A673 (cell line): ENCODE data around the gene MAML1. TPM values are rescaled to one million over a fixed set of nuclear protein-coding genes. Genes with fewer than 3 reads are reported as not detected.
A peak's percentile ranks its signal among the peaks of the same experiment; 100 is the strongest.
"Not testable (repeated sequence)": the region's sequence is repeated elsewhere in the genome, so short reads cannot be mapped to it uniquely, and the experiment has no call there.

ENCODE experiments used
- Bru-seq: library from RNA; stranded (reverse); fragments of 400-500 nt; gene quantifications from one replicate; lab custom pipeline; 2021; lab: Mats Ljungman, UMichigan
- BruChase-seq, 2 experiments: library from RNA; stranded (reverse); fragments of 400-500 nt; gene quantifications; one replicate each; lab custom pipeline; 2021; lab: Mats Ljungman, UMichigan
- BruUV-seq: library from RNA; stranded (reverse); fragments of 400-500 nt; replicated peaks from 2 replicates; lab custom pipeline; 2021; lab: Mats Ljungman, UMichigan
- CTCF ChIA-PET: fragments of 300-600 bp; sonication (Branson Sonifier 250); formaldehyde crosslinking; loops from one replicate; lab custom pipeline; 2022; ENCODE audit warnings: antibody characterized with exemption; lab: Charles Lee
- POLR2A ChIA-PET: fragments of 300-600 bp; sonication (Branson Sonifier 250); formaldehyde crosslinking; loops from one replicate; lab custom pipeline; 2022; ENCODE audit warnings: antibody characterized with exemption; ENCODE audit not compliant: low non-redundant PET; lab: Charles Lee
- DNase-seq: peaks from one replicate; pipeline ENCODE4 v3.0.0-alpha.2; 2015; ENCODE audit warnings: low spot score
- H3K27ac ChIP-seq: fragments of 200-600 bp; sonication (generic); 2 replicates; pipeline ENCODE4 v1.5.1; 2016; ENCODE audit warnings: mixed run types, low read depth, mild to moderate bottlenecking, mixed read lengths, antibody characterized with exemption, low read length; ENCODE audit not compliant: poor library complexity, severe bottlenecking
- H3K27me3 ChIP-seq: fragments of 200-600 bp; sonication (generic); replicated peaks from 2 replicates; pipeline ENCODE4 v1.6.1; 2017; ENCODE audit warnings: mixed run types, low read depth, mild to moderate bottlenecking, mixed read lengths, antibody characterized with exemption, low read length; ENCODE audit not compliant: insufficient read depth, poor library complexity
- H3K36me3 ChIP-seq: fragments of 200-600 bp; sonication (generic); 2 replicates; pipeline ENCODE4 v1.6.1; 2016; ENCODE audit warnings: mixed run types, mild to moderate bottlenecking, mixed read lengths, antibody characterized with exemption, low read length; ENCODE audit not compliant: insufficient read depth, poor library complexity, severe bottlenecking
- H3K4me1 ChIP-seq: fragments of 200-600 bp; sonication (generic); 2 replicates; pipeline ENCODE4 v1.6.1; 2017; ENCODE audit warnings: mixed run types, mild to moderate bottlenecking, mixed read lengths, antibody characterized with exemption, low read length; ENCODE audit not compliant: insufficient read depth, poor library complexity, severe bottlenecking
- H3K4me3 ChIP-seq: fragments of 200-600 bp; sonication (generic); 2 replicates; pipeline ENCODE4 v1.5.1; 2016; ENCODE audit warnings: low read depth, mixed run types, mild to moderate bottlenecking, mixed read lengths, low read length; ENCODE audit not compliant: poor library complexity, severe bottlenecking
- H3K9me3 ChIP-seq: fragments of 200-600 bp; sonication (generic); 2 replicates; pipeline ENCODE4 v1.6.1; 2016; ENCODE audit warnings: mixed run types, low read depth, mild to moderate bottlenecking, mixed read lengths, antibody characterized with exemption, low read length; ENCODE audit not compliant: poor library complexity, severe bottlenecking
- EZH2 ChIP-seq: fragments of 200-600 bp; sonication (generic); IDR thresholded peaks from 2 replicates; pipeline ENCODE4 v1.6.1; 2017; ENCODE audit warnings: borderline replicate concordance, low read depth, mild to moderate bottlenecking, mixed read lengths, antibody characterized with exemption, low read length; ENCODE audit not compliant: poor library complexity, severe bottlenecking
- intact Hi-C: fragments of 100-400 bp; cut with micrococcal nuclease; formaldehyde crosslinking; loops from one replicate; pipeline ENCODE4 v1.10.0; 2022; ENCODE audit not compliant: unreplicated experiment
- long read RNA-seq: library from polyadenylated mRNA; stranded (forward); transcript quantifications from one replicate; pipeline ENCODE4 v2.0.0, GENCODE V29; 2022
- total RNA-seq: library from RNA; stranded (reverse); gene quantifications from 2 replicates; pipeline ENCODE4 v1.2.3, GENCODE V29; 2021
- TF ChIP-seq, protein P1 (sequence below): fragments of 300-800, 200-600 bp; sonication (generic); conservative IDR thresholded peaks from 2 replicates; pipeline ENCODE4 v1.5.1; 2017; ENCODE audit warnings: low read depth, mild to moderate bottlenecking, antibody characterized with exemption, low read length, moderate library complexity, mixed read lengths

MAML1 gene, protein sequence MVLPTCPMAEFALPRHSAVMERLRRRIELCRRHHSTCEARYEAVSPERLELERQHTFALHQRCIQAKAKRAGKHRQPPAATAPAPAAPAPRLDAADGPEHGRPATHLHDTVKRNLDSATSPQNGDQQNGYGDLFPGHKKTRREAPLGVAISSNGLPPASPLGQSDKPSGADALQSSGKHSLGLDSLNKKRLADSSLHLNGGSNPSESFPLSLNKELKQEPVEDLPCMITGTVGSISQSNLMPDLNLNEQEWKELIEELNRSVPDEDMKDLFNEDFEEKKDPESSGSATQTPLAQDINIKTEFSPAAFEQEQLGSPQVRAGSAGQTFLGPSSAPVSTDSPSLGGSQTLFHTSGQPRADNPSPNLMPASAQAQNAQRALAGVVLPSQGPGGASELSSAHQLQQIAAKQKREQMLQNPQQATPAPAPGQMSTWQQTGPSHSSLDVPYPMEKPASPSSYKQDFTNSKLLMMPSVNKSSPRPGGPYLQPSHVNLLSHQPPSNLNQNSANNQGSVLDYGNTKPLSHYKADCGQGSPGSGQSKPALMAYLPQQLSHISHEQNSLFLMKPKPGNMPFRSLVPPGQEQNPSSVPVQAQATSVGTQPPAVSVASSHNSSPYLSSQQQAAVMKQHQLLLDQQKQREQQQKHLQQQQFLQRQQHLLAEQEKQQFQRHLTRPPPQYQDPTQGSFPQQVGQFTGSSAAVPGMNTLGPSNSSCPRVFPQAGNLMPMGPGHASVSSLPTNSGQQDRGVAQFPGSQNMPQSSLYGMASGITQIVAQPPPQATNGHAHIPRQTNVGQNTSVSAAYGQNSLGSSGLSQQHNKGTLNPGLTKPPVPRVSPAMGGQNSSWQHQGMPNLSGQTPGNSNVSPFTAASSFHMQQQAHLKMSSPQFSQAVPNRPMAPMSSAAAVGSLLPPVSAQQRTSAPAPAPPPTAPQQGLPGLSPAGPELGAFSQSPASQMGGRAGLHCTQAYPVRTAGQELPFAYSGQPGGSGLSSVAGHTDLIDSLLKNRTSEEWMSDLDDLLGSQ
- total RNA-seq (34.3 and 34.4 TPM in 2 replicates), Bru-seq, nascent RNA (percentile 78 among the genes with signal in this experiment), BruChase-seq, experiment 1, labeled RNA remaining after a 2-hour chase (percentile 83 among the genes with signal in this experiment), BruChase-seq, experiment 2, labeled RNA remaining after a 6-hour chase (percentile 82 among the genes with signal in this experiment)
- long read RNA-seq, full-length matches to known transcripts, result 2 of 20 reads
- long read RNA-seq, partial matches to known transcripts, result 10 of 20 reads
- long read RNA-seq, other reads (novel, unspliced or antisense), result 8 of 20 reads

GRCh38 chr5:179732412-179732917, at the start of gene MAML1:
Gene MAML1, plus strand, starts transcription at chr5:179732822. Its CDS starts 291 bp downstream, at chr5:179733113.
- TF ChIP-seq EZH2, result no peak
- TF ChIP-seq, protein P1, sequence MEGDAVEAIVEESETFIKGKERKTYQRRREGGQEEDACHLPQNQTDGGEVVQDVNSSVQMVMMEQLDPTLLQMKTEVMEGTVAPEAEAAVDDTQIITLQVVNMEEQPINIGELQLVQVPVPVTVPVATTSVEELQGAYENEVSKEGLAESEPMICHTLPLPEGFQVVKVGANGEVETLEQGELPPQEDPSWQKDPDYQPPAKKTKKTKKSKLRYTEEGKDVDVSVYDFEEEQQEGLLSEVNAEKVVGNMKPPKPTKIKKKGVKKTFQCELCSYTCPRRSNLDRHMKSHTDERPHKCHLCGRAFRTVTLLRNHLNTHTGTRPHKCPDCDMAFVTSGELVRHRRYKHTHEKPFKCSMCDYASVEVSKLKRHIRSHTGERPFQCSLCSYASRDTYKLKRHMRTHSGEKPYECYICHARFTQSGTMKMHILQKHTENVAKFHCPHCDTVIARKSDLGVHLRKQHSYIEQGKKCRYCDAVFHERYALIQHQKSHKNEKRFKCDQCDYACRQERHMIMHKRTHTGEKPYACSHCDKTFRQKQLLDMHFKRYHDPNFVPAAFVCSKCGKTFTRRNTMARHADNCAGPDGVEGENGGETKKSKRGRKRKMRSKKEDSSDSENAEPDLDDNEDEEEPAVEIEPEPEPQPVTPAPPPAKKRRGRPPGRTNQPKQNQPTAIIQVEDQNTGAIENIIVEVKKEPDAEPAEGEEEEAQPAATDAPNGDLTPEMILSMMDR, result no peak
- no TSS peak for BruUV-seq
- peaks cover 44% of the 10 kb centered on the region for H3K36me3 ChIP-seq
- H3K9me3 ChIP-seq, result no peaks in the 10 kb centered on the region
- intact Hi-C loops, result loop anchor here (1.0 kb wide), 1 partner anchor 109 kb away; the partner anchor contains the start of gene HNRNPH1
- H3K27me3 ChIP-seq, result no peaks in the 10 kb centered on the region
- CTCF ChIA-PET, result interaction anchor here (0.5 kb wide), 1 partner anchor 45 kb away, joined by 4 read pairs; no protein-coding TSS in a partner anchor
- peak within 1 kb of the TSS; percentile 97 for H3K27ac ChIP-seq
- POLR2A ChIA-PET, result no interaction called here
- peaks cover 10% of the 10 kb centered on the region for H3K4me1 ChIP-seq
- H3K4me3 ChIP-seq, result peak within 1 kb of the TSS; percentile 91
- peak; percentile 99 for DNase-seq

DNA sequence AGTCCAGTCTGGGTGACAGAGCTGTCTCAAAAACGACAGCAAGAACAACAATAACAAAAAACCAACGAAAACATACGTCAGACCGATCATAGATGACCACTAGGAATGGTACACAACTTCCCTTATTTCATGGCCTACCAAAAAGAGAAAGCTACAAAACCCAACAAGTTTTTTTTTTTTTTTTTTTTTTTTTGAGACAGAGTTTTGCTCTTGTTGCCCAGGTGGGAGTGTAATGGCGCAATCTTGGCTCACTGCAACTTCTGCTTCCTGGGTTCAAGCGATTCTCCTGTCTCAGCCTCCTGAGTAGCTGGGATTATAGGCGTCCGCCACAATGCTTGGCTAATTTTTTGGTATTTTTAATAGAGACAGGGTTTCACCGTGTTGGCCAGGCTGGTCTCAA, 43.4 kb upstream of the MAML1 start:
- H3K27me3 ChIP-seq, H3K4me1 ChIP-seq, BruUV-seq, H3K9me3 ChIP-seq, CTCF ChIA-PET, H3K27ac ChIP-seq, POLR2A ChIA-PET, intact Hi-C loops, H3K36me3 ChIP-seq, DNase-seq, H3K4me3 ChIP-seq: not testable (repeated sequence)

GRCh38 chr5:179694561-179694960, 38.1 kb upstream of the MAML1 start:
- no peaks in the 10 kb centered on the region for H3K9me3 ChIP-seq
- H3K36me3 ChIP-seq, result no peaks in the 10 kb centered on the region
- no TSS peak for BruUV-seq
- DNase-seq, result no peak
- H3K27me3 ChIP-seq, result no peaks in the 10 kb centered on the region
- TF ChIP-seq, protein P1, result no peak
- no peak for TF ChIP-seq EZH2
- ChIA-PET CTCF (no interaction called here), POLR2A (no interaction called here)
- peaks cover 8% of the 10 kb centered on the region for H3K4me1 ChIP-seq
- intact Hi-C loops, result no loop called here
- no peak overlapping the region for H3K4me3 ChIP-seq
- no peak overlapping the region for H3K27ac ChIP-seq
